Raji (cell line): ENCODE data around the gene ACACB.

Experiments
- POLR2A ChIP-seq: IDR thresholded peaks from 2 replicates; pipeline ENCODE4 v1.6.1; 2011; ENCODE audit warnings: low read depth, low read length, control low read depth; ENCODE audit not compliant: insufficient read depth

The ACACB gene

DNA sequence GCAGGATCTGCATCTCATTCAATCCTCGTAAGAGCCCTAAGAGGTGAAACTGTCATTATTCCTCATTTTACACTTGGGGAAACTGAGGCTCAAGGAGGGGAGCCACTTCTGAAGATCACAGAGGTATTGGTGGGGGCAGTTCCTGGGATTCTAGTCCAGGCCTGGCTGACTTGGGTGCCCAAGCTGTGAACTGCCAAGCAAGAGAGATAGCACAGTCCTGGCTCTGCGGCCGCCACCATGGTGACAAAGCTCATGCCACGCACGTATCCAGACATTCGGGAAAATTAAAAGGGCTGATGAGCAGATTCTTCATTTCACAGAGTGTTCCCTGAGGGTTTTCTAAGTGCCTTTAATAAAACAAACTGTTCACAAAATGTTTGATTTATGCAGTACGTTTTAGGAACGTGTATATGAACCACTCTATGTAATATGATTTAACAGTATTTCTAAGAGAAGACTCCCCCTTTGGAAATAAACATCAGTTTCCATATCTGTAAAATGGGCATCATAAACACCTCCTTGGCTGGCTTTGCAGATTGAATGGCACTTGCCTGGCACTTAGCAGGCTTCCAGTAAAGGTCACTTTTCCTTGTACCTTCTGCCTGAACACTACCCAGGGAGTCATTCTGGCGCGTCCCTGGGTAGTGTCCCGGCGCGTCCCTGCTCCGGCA is 84.6 kb downstream of the ACACB start:
- TF ChIP-seq POLR2A: no peak

- no peak for TF ChIP-seq POLR2A
Observed at GRCh38 chr12:109201496-109201885, 85.1 kb downstream of the ACACB start.

DNA sequence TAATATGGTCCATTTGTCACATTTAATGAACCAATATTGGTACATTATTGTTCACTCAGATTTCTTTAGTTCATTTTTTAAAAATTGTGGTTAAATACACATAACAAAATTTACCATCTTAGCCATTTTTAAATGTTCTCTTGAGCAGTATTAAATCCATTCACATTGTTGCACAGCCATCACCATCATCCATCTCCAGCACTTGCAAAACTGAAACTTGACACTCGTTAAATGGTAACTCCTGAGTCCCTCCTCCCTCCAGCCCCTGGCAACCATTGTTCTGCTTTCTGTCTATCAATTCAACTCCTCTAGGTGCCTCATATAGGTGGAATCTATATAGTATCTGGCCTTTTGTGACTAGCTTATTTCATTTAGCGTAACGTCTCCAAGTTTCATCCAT is 86.4 kb downstream of the ACACB start:
- TF ChIP-seq POLR2A: no peak

GRCh38 chr12:109203480-109203879 is 87.1 kb downstream of the ACACB start:
- no peak for TF ChIP-seq POLR2A

DNA sequence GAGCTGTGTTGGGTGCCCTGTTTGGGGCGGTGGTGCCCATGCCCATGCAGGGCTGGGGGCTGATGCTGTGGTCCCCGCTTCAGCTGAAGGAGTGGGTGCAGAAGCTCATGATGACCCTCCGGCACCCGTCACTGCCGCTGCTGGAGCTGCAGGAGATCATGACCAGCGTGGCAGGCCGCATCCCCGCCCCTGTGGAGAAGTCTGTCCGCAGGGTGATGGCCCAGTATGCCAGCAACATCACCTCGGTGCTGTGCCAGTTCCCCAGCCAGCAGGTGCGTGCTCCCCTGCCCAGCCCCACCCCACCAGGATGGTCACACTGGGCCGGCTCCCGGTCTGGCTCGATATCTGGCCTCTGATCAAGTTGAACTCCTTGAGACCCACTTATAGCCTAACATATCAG is 92.7 kb downstream of the ACACB start:
- TF ChIP-seq POLR2A: no peak

DNA sequence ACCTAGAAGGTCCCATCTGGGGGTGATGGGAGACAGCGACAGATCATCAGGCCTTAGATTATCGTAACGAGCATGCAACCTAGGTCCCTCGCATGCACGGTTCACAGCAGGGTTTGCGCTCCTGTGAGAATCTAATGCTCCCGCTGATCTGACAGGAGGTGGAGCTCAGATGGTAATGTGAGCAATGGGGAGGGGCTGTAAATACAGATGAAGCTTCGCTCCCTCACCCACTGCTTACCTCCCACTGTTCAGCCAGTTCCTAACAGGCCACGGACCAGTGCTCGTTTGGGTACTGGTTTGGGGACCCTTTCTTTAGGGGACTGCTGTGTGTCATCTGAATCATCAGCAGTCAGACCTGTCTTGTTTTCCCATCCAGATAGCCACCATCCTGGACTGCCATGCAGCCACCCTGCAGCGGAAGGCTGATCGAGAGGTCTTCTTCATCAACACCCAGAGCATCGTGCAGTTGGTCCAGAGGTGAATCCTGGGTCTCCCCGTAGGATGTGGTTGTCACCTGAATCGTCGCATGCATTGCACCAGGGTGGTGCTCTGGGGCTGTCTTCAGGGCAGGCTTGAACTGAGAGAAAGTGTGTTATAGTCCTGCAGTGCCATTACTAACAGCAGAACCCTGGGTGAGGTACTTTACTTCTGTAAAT is 96.2 kb downstream of the ACACB start:
- TF ChIP-seq POLR2A: no peak

- no peak for TF ChIP-seq POLR2A
Observed at GRCh38 chr12:109214131-109214530, 97.7 kb downstream of the ACACB start.

DNA sequence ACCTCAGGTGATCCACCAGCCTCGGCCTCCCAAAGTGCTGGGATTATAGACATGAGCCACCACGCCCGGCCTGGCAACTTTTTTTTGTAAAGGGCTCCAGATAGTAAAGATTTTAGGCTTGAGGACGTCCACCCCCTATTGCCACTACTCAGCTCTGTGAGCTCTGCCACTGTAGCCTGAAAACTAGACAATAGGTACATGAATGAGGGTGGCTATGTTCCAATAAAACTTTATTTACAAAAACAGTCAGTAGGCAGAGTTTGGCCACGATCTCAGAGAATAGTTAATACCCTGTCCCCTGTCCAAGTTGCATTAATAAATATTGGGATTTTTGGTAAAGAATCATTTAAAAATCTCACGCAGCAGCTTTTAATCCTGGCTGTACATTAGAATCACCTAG is 102.6 kb downstream of the ACACB start:
- no peak for TF ChIP-seq POLR2A

DNA sequence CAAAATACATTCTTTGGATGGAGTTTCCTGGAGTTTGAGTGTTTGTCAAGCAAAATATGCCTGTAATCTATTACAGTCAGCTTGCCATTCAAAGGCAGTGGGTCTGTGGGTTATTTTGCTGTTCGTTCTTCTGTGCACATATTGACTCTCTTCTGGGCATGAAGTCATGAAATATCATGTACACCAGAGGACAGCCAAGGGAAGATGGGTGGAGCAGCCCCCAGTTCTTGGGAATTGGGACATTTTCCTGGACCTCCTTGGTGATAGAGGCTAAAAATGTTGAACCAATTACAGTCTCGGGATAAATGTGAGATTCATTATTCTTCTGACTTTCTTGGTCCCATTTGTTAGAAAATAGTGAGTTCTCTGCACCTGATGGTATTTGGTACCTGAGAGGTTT is 103.6 kb downstream of the ACACB start:
- TF ChIP-seq POLR2A: no peak

DNA sequence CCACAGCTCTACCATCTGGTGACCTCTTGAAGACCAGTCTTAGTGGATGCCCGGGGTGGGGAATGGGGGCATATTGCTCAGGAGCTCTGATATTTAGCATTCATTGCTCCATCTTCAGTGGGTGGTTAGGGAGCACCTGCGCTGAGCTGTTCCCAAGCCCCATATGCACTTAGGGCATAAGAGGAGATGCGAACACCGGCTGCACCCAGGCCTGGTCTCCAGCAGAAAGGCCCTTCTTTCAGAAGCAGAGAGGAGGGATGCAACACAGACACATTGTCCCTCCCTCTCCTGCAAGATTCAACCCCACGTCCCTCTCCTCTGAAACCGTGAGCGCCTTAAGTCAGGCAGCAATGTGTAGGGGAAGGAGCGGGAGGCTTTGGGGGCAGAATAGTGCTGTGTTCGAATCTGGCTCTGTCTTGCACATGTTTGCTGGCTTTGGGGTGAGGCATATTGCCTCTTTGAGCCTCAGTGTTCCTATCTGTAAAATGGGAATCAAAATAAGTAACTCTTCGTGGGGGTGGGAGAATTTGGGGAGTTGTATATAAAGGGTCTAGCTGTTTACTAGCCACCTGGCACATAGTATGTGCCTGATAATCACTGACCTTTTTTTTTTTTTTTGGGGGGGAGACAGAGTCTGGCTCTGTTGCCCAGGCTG is 105.0 kb downstream of the ACACB start:
- TF ChIP-seq POLR2A: no peak

- no peak for TF ChIP-seq POLR2A
Observed at GRCh38 chr12:109222062-109222461, 105.7 kb downstream of the ACACB start.

DNA sequence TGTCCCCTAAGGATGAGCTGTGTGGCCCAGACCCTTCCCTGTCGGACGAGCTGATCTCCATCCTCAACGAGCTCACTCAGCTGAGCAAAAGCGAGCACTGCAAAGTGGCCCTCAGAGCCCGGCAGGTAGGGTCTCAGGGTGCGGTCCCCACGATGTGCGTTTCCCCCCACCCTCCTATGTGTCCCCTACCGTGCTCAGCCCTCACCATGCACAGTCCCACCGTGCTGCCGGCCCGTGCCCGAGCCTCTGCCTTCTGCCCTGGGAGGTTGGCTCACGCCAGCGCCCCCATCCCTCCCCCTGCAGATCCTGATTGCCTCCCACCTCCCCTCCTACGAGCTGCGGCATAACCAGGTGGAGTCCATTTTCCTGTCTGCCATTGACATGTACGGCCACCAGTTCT is 106.1 kb downstream of the ACACB start:
- TF ChIP-seq POLR2A: no peak

GRCh38 chr12:109223211-109223610 is 106.8 kb downstream of the ACACB start:
- no peak for TF ChIP-seq POLR2A

DNA sequence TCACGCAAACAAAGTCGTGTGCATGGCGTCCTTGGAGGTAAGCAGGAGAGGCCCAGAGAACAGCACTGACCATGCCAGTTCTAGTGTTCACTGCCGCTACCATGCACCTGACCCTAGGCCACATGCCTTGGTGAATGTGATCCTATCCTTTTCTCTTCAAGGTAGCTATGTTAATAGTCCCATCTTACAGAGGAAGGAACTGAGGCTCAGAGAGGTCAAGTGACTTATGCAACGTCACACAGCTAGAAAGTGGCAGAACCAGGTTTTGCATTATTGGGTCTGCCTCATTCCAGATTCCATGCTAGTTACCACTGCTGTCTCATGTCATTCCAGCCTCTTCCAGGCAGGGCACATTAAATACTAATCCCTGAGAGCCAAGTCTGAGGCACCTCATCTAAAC is 107.5 kb downstream of the ACACB start:
- TF ChIP-seq POLR2A: no peak

DNA sequence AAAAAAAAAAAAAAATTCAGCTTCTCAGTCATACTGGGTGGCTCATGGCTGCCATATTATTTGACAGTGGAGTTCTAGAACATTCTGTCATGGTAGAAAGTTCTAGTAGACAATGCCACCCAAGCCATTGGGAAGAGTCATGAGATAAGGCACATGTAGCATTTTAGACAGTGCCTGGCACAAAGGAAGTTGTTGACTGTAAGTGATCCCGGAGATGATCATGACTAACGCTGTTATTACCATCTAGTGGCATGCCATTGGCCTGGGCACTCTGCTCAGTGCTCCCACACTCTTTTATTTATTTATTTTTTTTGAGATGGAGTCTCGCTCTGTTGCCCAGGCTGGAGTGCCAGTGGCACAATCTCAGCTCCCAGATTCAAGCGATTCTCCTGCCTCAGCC is 112.3 kb downstream of the ACACB start:
- TF ChIP-seq POLR2A: no peak

DNA sequence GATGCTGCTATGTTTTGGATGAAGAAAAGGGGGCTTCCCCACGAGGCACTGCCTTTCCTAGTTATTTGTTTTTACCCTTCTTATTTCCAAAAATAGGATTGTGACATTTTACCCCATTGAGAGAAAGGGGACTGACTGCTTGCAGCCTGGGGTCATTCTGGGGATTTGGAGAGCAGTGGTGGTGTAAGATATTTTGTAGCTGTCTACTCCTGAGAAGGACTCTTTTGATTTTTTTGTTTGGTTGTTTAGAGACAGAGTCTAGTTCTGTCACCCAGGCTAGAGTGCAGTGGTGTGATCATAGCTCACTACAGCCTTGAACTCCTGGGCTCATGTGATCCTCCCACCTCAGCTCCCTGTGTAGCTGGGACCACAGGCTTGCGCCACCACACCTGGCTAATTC is 113.8 kb downstream of the ACACB start:
- TF ChIP-seq POLR2A: no peak
